Testis (tissue), 2 donors: ENCODE results near the gene ZNF518B.

ENCODE experiments used
- CTCF ChIP-seq, 3 experiments: fragments of 450-650 bp in 2 of 3; fragments of 200-600 bp in 1 of 3; sonication (generic) in 1 of 3; IDR thresholded peaks; one replicate each; pipeline ENCODE4 v1.5.1; 2016 to 2019; ENCODE audit warnings: antibody characterized with exemption in 3 of 3, mild to moderate bottlenecking in 2 of 3, moderate library complexity in 1 of 3
- POLR2A ChIP-seq: fragments of 450-650 bp; IDR thresholded peaks from one replicate; pipeline ENCODE4 v1.6.1; 2017; ENCODE audit warnings: antibody characterized with exemption, mild to moderate bottlenecking, moderate library complexity

- no peak for TF ChIP-seq CTCF (IDR thresholded peaks at IDR 0.05)
- no peak for TF ChIP-seq POLR2A
Observed at GRCh38 chr4:10490996-10491395, 33.8 kb upstream of the ZNF518B start.
